ENCODE results near the gene APMAP.

Gene APMAP

DNA sequence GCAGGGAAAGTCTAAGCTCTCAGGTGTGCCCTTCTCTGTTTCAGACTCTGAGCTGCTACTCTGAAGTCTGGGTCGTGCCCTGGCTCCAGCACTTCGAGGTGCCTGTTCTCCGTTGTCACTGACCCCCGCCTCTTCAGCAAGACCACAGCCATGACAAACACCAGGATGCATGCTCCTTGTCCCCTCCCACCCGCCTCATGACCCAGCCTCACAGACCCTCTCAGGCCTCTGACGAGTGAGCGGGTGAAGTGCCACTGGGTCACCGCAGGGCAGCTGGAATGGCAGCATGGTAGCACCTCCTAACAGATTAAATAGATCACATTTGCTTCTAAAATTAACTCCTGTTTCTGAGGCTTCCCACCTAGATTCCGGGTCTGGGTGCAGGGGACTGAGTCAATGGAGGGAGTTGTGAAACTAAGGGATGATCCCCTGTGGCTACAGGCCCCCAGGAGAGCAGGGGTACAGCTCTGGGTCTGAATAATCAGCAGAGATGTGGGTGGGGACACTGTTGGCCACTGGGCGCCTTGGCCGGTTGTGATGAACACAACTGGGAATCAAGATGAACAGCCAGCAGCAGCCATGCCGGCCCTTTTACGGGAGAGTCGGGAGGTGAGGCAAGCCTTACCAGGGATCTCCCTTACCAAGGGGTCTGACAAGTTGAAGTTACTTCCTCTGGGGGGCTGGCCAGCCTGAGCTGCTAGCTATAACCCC, 32.8 kb downstream of the APMAP start:
- H3K27ac ChIP-seq = no peak overlapping the region
- no peak for TF ChIP-seq ZFX (IDR thresholded peaks at IDR 0.05; ENCODE audit: borderline replicate concordance)
- TF ChIP-seq, protein P1, sequence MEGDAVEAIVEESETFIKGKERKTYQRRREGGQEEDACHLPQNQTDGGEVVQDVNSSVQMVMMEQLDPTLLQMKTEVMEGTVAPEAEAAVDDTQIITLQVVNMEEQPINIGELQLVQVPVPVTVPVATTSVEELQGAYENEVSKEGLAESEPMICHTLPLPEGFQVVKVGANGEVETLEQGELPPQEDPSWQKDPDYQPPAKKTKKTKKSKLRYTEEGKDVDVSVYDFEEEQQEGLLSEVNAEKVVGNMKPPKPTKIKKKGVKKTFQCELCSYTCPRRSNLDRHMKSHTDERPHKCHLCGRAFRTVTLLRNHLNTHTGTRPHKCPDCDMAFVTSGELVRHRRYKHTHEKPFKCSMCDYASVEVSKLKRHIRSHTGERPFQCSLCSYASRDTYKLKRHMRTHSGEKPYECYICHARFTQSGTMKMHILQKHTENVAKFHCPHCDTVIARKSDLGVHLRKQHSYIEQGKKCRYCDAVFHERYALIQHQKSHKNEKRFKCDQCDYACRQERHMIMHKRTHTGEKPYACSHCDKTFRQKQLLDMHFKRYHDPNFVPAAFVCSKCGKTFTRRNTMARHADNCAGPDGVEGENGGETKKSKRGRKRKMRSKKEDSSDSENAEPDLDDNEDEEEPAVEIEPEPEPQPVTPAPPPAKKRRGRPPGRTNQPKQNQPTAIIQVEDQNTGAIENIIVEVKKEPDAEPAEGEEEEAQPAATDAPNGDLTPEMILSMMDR (IDR thresholded peaks at IDR 0.05) = no peak

DNA sequence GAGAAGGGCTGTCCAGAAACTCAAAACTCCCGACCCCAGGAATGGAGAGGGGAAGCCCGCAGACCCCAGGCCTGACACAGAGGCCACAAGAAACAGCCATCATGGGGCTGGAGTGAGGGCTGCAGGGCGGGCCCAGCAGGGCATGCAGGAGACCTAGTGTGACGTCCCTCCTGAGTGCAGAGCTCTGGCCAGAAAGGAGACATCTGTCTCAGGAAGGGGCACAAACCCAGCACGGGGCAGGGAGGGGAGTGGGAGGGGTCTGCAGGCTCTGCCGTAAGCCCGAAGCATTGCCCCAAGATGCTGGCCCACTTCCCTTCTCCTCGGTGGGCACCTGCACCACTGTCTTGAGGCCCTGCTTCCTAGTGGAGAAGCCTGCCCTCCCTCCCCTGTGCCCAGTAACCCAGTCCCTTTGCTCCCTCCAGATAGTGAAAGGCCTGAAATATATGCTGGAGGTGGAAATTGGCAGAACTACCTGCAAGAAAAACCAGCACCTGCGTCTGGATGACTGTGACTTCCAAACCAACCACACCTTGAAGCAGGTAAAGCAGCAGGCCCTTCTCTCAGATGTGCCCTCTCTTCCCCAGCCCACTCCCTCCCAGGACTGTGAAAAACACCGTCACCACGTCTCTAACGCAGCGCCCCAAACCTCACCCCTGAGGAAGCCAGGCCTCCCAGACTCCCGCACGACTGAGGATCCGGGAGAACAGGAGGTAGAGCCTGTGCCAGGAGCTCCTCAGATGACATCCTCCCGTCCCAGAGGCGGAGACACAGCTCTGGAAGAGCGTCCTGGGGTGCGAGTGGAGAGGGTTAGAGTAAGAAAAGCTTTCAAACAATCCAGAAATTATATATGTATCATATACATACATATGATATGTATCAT, 33.8 kb downstream of the APMAP start:
- H3K27ac ChIP-seq = no peak overlapping the region
- no peak for TF ChIP-seq ZFX (IDR thresholded peaks at IDR 0.05; ENCODE audit: borderline replicate concordance)
- TF ChIP-seq, protein P1 (IDR thresholded peaks at IDR 0.05) = no peak

DNA sequence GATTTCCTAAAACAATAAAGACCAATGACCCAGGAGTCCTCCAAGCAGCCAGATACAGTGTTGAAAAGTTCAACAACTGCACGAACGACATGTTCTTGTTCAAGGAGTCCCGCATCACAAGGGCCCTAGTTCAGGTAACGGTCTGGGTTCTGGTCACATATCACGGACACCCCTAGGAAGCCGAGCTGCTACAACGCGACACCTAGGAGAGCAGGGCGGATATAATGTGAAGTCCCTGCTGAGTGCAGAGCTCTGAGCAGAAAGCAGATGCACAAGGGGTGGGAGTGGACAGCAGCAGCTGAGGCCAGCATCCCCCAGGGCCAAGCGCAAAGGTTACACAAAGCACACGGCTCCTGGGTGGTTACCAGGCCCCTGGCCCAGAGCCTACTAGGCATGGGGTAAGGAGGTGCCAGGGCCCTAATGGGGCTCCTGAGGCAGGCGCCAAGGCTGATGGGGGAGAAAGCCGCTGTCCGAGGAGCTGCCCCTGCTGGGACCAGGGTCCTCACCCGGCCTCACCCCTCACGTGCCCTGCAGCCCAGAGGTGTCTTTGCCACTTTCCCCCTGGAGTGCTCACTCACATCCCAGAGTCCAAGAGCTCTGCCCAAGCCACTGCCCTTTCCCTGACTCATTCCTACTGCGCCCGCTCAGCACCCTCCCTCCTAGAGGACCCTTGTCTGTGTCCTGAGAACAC, 35.1 kb downstream of the APMAP start:
- TF ChIP-seq ZFX (IDR thresholded peaks at IDR 0.05; ENCODE audit: borderline replicate concordance) = no peak
- TF ChIP-seq, protein P1 (IDR thresholded peaks at IDR 0.05) = no peak
- H3K27ac ChIP-seq = no peak overlapping the region

DNA sequence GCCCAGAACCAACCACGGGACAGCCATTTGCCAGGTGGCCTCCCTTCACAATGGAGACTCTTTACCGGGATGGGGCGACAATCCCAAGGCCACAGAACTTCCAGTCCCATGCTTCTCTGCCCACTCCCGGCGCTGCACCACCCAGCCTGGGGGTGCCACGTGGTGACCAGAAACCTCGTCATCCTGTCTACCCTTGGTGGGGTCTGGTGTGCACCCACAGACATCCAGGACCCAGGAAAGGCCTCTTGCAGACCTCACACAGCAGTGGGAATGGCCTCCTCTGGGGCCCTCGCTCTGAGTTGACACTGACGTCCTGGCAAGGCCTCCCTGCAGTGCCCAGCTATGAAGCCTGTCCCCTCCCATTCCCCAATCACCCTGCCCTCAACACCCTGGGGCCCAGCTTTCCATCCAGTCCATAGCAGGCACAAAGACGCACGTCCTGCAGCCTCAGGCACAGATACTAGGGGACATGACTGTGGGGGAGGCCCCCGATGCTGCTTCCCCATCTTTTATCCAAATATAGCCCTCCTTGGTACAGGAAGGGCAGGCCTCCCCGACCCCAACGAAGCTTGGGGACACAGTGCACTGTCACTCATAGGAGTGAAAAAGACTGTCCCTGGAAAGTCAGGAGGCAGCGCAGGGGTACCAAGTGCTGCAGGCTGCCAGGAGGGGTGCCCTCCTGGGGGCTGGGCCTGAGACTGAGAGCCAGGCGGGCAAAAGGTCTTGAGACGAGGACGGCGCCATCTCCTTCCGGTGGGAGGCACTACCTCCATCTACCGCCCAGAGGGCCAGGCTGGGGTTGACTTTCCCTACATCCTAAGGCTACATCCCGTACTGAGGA, 36.3 kb downstream of the APMAP start:
- H3K27ac ChIP-seq = no peak overlapping the region
- TF ChIP-seq, protein P1 (IDR thresholded peaks at IDR 0.05) = no peak
- no peak for TF ChIP-seq ZFX (IDR thresholded peaks at IDR 0.05; ENCODE audit: borderline replicate concordance)

DNA sequence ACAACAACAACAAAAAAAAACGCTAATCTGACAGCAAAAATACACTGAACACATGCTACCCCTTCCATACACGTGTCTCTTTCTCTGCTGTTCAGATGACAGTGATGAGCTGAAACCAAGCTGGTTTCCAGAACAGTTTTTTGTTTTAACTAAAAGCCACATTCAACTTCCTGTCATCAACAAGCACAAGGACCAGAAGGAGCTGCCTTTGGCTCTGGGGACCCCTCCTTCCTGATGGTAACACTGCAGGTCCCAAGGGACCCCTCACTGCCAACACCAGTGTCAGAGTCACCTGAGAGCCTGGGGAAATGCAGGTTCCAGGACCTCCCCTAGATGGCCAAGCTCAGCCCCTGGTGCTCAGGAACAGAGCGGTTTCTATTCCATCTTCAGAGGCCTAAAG, 37.5 kb downstream of the APMAP start:
- TF ChIP-seq, protein P1 (IDR thresholded peaks at IDR 0.05) = no peak
- TF ChIP-seq ZFX (IDR thresholded peaks at IDR 0.05; ENCODE audit: borderline replicate concordance) = no peak
- H3K27ac ChIP-seq = no peak overlapping the region

DNA sequence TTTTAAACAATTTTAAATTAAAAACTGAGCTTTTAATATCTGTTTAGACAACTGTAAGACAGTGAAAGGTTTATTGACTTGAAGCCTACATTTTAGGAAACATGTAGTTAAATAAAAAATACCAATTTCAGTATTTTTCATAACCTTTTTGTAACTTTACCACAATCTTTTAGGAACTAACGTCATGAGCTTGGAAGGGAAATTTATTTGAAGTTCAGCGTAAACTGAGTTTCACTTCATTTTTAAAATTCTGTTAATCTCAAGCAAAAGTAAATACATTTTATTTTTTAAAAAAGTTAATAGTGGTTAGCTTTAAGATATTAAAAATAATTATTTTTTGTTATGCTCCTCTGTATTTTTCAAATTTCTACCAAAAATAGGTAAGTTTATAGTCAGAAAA, 38.0 kb downstream of the APMAP start:
- no peak for TF ChIP-seq ZFX (IDR thresholded peaks at IDR 0.05; ENCODE audit: borderline replicate concordance)
- TF ChIP-seq, protein P1 (IDR thresholded peaks at IDR 0.05) = no peak
- no peak overlapping the region for H3K27ac ChIP-seq

Data from 22Rv1 (cell line).